ENCODE results near the gene BTN2A1. TPM values are rescaled to one million over a fixed set of nuclear protein-coding genes. Genes with fewer than 3 reads are reported as not detected.
"Not testable (repeated sequence)": the region's sequence is repeated elsewhere in the genome, so short reads cannot be mapped to it uniquely, and the experiment has no call there.

The BTN2A1 gene
- total RNA-seq, 2 experiments from 2014 or later = 45.2 to 46.7 TPM

GRCh38 chr6:26495281-26495680, 37.5 kb downstream of the BTN2A1 start:
- Mint-ChIP-seq H3K4me3 (no peak overlapping the region), H3K4me1 (peaks cover 25% of the 10 kb centered on the region), H3K9me3 (no peaks in the 10 kb centered on the region), H3K36me3 (no peaks in the 10 kb centered on the region), H3K27me3 (peaks cover 5% of the 10 kb centered on the region), H3K27ac (no peak overlapping the region)
- DNase-seq (no peak), ATAC-seq (ENCODE audit: low read depth) (no peak)
- POLR2A ChIA-PET = interaction anchor here (0.6 kb wide), 1 partner anchor 138 kb away, joined by 3 read pairs; no protein-coding TSS in a partner anchor

- peaks cover 22% of the 10 kb centered on the region for H3K27me3 Mint-ChIP-seq
- H3K27ac Mint-ChIP-seq = no peak overlapping the region
- no peaks in the 10 kb centered on the region for H3K9me3 Mint-ChIP-seq
- H3K4me3 Mint-ChIP-seq = no peak overlapping the region
- ATAC-seq (ENCODE audit: low read depth) = no peak
- POLR2A ChIA-PET = no interaction called here
- H3K36me3 Mint-ChIP-seq = no peaks in the 10 kb centered on the region
- peaks cover 38% of the 10 kb centered on the region for H3K4me1 Mint-ChIP-seq
- no peak for DNase-seq
Measured at GRCh38 chr6:26497610-26498009, 39.9 kb downstream of the BTN2A1 start.

GRCh38 chr6:26500102-26500501, 42.3 kb downstream of the BTN2A1 start, which contains the start of gene BTN1A1:
TSS of gene BTN1A1 (plus strand) at chr6:26500303. CDS start at chr6:26501287, 984 bp downstream.
- Mint-ChIP-seq H3K27me3 (peaks cover 46% of the 10 kb centered on the region), H3K9me3 (no peaks in the 10 kb centered on the region), H3K4me3 (no peak within 1 kb of the TSS), H3K36me3 (no peaks in the 10 kb centered on the region), H3K4me1 (peaks cover 20% of the 10 kb centered on the region), H3K27ac (no peak within 1 kb of the TSS)
- ATAC-seq (ENCODE audit: low read depth) (no peak), DNase-seq (no peak)
- POLR2A ChIA-PET = no interaction called here

- POLR2A ChIA-PET = interaction anchor here (1.9 to 2.0 kb wide), 2 partner anchors 27 to 37 kb away, joined by 5 to 7 read pairs; partner anchors contain the start of gene HMGN4
- H3K27ac Mint-ChIP-seq = peak overlapping the region; percentile 70
- peak; percentile 63 for ATAC-seq (ENCODE audit: low read depth)
Measured at GRCh38 chr6:26501482-26501986, 43.8 kb downstream of the BTN2A1 start.

GRCh38 chr6:26502165-26502564, 44.4 kb downstream of the BTN2A1 start:
- POLR2A ChIA-PET = interaction anchor here (0.6 to 2.0 kb wide), 3 partner anchors 28 to 622 kb away, joined by 3 to 7 read pairs (median 5); partner anchors contain the start of gene HMGN4
- no peak for DNase-seq
- peak overlapping the region; percentile 84 for H3K4me3 Mint-ChIP-seq
- no peak overlapping the region for H3K27ac Mint-ChIP-seq
- H3K36me3 Mint-ChIP-seq = no peaks in the 10 kb centered on the region
- no peaks in the 10 kb centered on the region for H3K9me3 Mint-ChIP-seq
- no peak for ATAC-seq (ENCODE audit: low read depth)
- H3K27me3 Mint-ChIP-seq = peaks cover 49% of the 10 kb centered on the region
- H3K4me1 Mint-ChIP-seq = peaks cover 20% of the 10 kb centered on the region

More at GRCh38 chr6:26501482-26501986, 43.8 kb downstream of the BTN2A1 start:
- H3K36me3 Mint-ChIP-seq = no peaks in the 10 kb centered on the region
- H3K4me1 Mint-ChIP-seq = peaks cover 20% of the 10 kb centered on the region
- peak; percentile 50 for DNase-seq
- H3K4me3 Mint-ChIP-seq = peak overlapping the region; percentile 84
- H3K9me3 Mint-ChIP-seq = no peaks in the 10 kb centered on the region
- H3K27me3 Mint-ChIP-seq = peaks cover 45% of the 10 kb centered on the region

GRCh38 chr6:26502626-26503025, 44.9 kb downstream of the BTN2A1 start:
- no peak for ATAC-seq (ENCODE audit: low read depth)
- H3K4me1 Mint-ChIP-seq = peaks cover 18% of the 10 kb centered on the region
- H3K9me3 Mint-ChIP-seq = no peaks in the 10 kb centered on the region
- no peak overlapping the region for H3K27ac Mint-ChIP-seq
- no peak for DNase-seq
- H3K36me3 Mint-ChIP-seq = no peaks in the 10 kb centered on the region
- H3K27me3 Mint-ChIP-seq = peaks cover 49% of the 10 kb centered on the region
- POLR2A ChIA-PET = interaction anchor here (0.6 to 2.0 kb wide), 3 partner anchors 28 to 622 kb away, joined by 3 to 7 read pairs (median 5); partner anchors contain the start of gene HMGN4
- H3K4me3 Mint-ChIP-seq = no peak overlapping the region

GRCh38 chr6:26507658-26508057, 49.9 kb downstream of the BTN2A1 start:
- H3K27me3 Mint-ChIP-seq = peaks cover 33% of the 10 kb centered on the region
- H3K4me3 Mint-ChIP-seq = no peak overlapping the region
- no peak for DNase-seq
- H3K4me1 Mint-ChIP-seq = no peaks in the 10 kb centered on the region
- no peaks in the 10 kb centered on the region for H3K36me3 Mint-ChIP-seq
- ATAC-seq (ENCODE audit: low read depth) = no peak
- POLR2A ChIA-PET = no interaction called here
- no peak overlapping the region for H3K27ac Mint-ChIP-seq
- no peaks in the 10 kb centered on the region for H3K9me3 Mint-ChIP-seq

GRCh38 chr6:26511033-26511432, 53.3 kb downstream of the BTN2A1 start:
- ATAC-seq (ENCODE audit: low read depth); H3K27ac Mint-ChIP-seq; H3K4me1 Mint-ChIP-seq; DNase-seq; H3K27me3 Mint-ChIP-seq; H3K9me3 Mint-ChIP-seq; POLR2A ChIA-PET; H3K36me3 Mint-ChIP-seq; H3K4me3 Mint-ChIP-seq: not testable (repeated sequence)

- DNase-seq (no peak), ATAC-seq (ENCODE audit: low read depth) (no peak)
- POLR2A ChIA-PET = no interaction called here
- H3K27ac Mint-ChIP-seq = no peak overlapping the region
- no peaks in the 10 kb centered on the region for H3K4me1 Mint-ChIP-seq
- H3K4me3 Mint-ChIP-seq = no peak overlapping the region
- no peaks in the 10 kb centered on the region for H3K36me3 Mint-ChIP-seq
- no peaks in the 10 kb centered on the region for H3K27me3 Mint-ChIP-seq
- no peaks in the 10 kb centered on the region for H3K9me3 Mint-ChIP-seq
Measured at GRCh38 chr6:26514984-26515383, 57.2 kb downstream of the BTN2A1 start.

GRCh38 chr6:26516481-26517427, 59.0 kb downstream of the BTN2A1 start:
- no peak for DNase-seq
- Mint-ChIP-seq H3K27me3 (no peaks in the 10 kb centered on the region), H3K27ac (no peak overlapping the region), H3K4me3 (no peak overlapping the region), H3K4me1 (peaks cover 8% of the 10 kb centered on the region), H3K9me3 (no peaks in the 10 kb centered on the region), H3K36me3 (no peaks in the 10 kb centered on the region)
- ATAC-seq (ENCODE audit: low read depth) = no peak
- POLR2A ChIA-PET = interaction anchor here (0.7 kb wide), 1 partner anchor 43 kb away, joined by 5 read pairs; no protein-coding TSS in a partner anchor

Other genes with a start within 250 kb of the BTN2A1 start
- gene BTN3A2, start 92.8 kb upstream of the BTN2A1 start, total RNA-seq = 100 to 1,000 TPM; 102 to 122 TPM
- 10 to 100 TPM; 20.5 to 27.9 TPM for gene BTN2A2, start 74.8 kb upstream of the BTN2A1 start, total RNA-seq
- 100 to 1,000 TPM; 143 to 154 TPM for gene BTN3A1, start 55.7 kb upstream of the BTN2A1 start, total RNA-seq
- 100 to 1,000 TPM; 117 to 126 TPM for gene BTN3A3, start 17.5 kb upstream of the BTN2A1 start, total RNA-seq
- gene BTN1A1, start 42.3 kb downstream of the BTN2A1 start, total RNA-seq = under 1 TPM in 1 of 2 experiments, not detected in 1; 0.11 TPM
- 10 to 100 TPM; 83.1 to 86.4 TPM for gene HMGN4, start 80.4 kb downstream of the BTN2A1 start, total RNA-seq
- 10 to 100 TPM; 28.3 to 31.7 TPM for gene ABT1, start 139.0 kb downstream of the BTN2A1 start, total RNA-seq
- gene ZNF322, start 201.8 kb downstream of the BTN2A1 start, total RNA-seq = 10 to 100 TPM; 13.6 to 14.5 TPM